Natural killer cell (primary cell): Measurements from ENCODE around the gene LAMC1. TPM values are rescaled to one million over a fixed set of nuclear protein-coding genes. Genes with fewer than 3 reads are reported as not detected.

Source experiments
- ATAC-seq, 3 donors: fragments of 150-1000 bp in 2 of 3; fragments of 200-7000 bp in 1 of 3; cut with Tn5 transposase; 1 replicate in 1 of 3; 2 replicates in 2 of 3; pipeline ENCODE4 v1.10.0; 2021; ENCODE audit warnings: mild to moderate bottlenecking in 2 of 3, moderate library complexity in 2 of 3
- DNase-seq, 2 donors: peaks; one replicate each; pipeline versions ENCODE4 v3.0.0 to v3.0.0-alpha.2; 2013 to 2021; ENCODE audit warnings: mixed read lengths in 1 of 2
- H3K27ac ChIP-seq: one replicate; pipeline ENCODE4 v1.5.1; 2013; ENCODE audit warnings: mild to moderate bottlenecking, low read length
- H3K27me3 ChIP-seq: one replicate; pipeline ENCODE4 v1.6.1; 2013; ENCODE audit warnings: low read length; ENCODE audit not compliant: control insufficient read depth, insufficient read depth
- H3K36me3 ChIP-seq: one replicate; pipeline ENCODE4 v1.6.1; 2013; ENCODE audit warnings: low read length; ENCODE audit not compliant: control insufficient read depth, insufficient read depth
- H3K4me1 ChIP-seq: one replicate; pipeline ENCODE4 v1.6.1; 2013; ENCODE audit warnings: low read length; ENCODE audit not compliant: control insufficient read depth, insufficient read depth
- H3K4me3 ChIP-seq: one replicate; pipeline ENCODE4 v1.5.1; 2013; ENCODE audit warnings: low read length
- H3K9me3 ChIP-seq: one replicate; pipeline ENCODE4 v1.6.1; 2013; ENCODE audit warnings: low read length; ENCODE audit not compliant: control insufficient read depth, insufficient read depth
- H3K27ac Mint-ChIP-seq, 2 donors: one replicate each; pipeline ENCODE4 v1.8.0; 2022; ENCODE audit warnings: mild to moderate bottlenecking in 2 of 2, mixed read lengths in 2 of 2, moderate library complexity in 1 of 2
- H3K27me3 Mint-ChIP-seq, 2 donors: one replicate each; pipeline ENCODE4 v1.8.0; 2022; ENCODE audit warnings: low read depth in 2 of 2, mixed read lengths in 2 of 2
- H3K36me3 Mint-ChIP-seq: one replicate; pipeline ENCODE4 v1.8.0; 2022; ENCODE audit warnings: mixed read lengths
- H3K4me1 Mint-ChIP-seq, 2 donors: one replicate each; pipeline ENCODE4 v1.8.0; 2022; ENCODE audit warnings: mixed read lengths in 2 of 2
- H3K4me3 Mint-ChIP-seq: one replicate; pipeline ENCODE4 v1.8.0; 2022; ENCODE audit warnings: mild to moderate bottlenecking, moderate library complexity, mixed read lengths
- H3K9me3 Mint-ChIP-seq, 2 donors: one replicate each; pipeline ENCODE4 v1.8.0; 2022; ENCODE audit warnings: mixed read lengths in 2 of 2
- WGBS: methylation state at CpG from one replicate; pipeline ENCODE4 v1.1.7; 2013; ENCODE audit warnings: missing lambda C conversion rate; ENCODE audit not compliant: insufficient coverage; 5-methylcytosine and 5-hydroxymethylcytosine counted together
- intact Hi-C: fragments of 100-400 bp; cut with micrococcal nuclease; formaldehyde crosslinking; loops from one replicate; pipeline ENCODE4 v1.14.2; 2022
- total RNA-seq, 4 donors: library from RNA; stranded (reverse); fragments of 120-200 nt in 1 of 4; gene quantifications; one replicate each; pipeline versions ENCODE4 v1.2.3 to v1.2.4, GENCODE V29; 2013 to 2022
- TF ChIP-seq, protein P1 (sequence below): fragments of 200-600 bp; IDR thresholded peaks from one replicate; pipeline ENCODE4 v1.8.0; 2022; ENCODE audit warnings: antibody characterized with exemption

Gene LAMC1
- total RNA-seq, 3 donors from 2014 or later (not counting 1 experiment from before 2014, with no cell fraction given): 0.33 to 0.66 (median 0.58) TPM

DNA sequence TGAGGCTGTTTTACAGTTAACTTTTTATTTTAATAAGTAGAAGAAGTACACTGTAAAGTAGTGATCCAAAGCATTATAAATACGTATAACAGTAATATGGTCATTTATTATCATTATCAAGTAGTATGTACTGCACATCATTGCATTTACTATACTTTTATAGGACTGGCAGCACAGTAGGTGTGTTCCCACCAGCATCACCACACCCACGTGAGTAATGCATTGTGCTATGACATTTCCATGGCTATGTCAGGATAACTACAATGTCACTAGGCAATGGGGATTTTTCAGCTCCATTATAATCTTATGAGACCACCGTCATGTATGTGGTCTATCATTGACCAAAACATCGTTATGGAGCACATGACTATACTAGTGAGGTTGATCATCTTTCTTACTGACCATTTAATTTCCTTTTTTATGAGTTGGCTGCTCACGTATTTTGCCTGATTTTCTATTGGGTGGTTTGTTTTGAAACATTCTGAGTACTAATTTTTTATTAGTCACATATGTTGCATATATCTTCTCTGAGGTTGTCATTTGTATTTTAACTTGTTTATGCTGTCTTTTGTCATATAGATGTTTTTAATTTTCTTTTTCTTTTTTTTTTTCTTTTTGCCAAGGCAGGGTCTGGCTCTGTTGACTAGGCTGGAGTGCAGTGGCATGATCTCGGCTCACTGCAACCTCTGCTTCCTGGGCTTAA lies 44.9 kb upstream of the LAMC1 start:
- Histone ChIP-seq H3K36me3 (no peaks in the 10 kb centered on the region), H3K27ac (no peak overlapping the region), H3K4me1 (no peaks in the 10 kb centered on the region), H3K27me3 (no peaks in the 10 kb centered on the region), H3K9me3 (no peaks in the 10 kb centered on the region), H3K4me3 (no peak overlapping the region)
- 84% methylated on average over 4 of the region's 6 CpGs for WGBS
- no peaks in the 10 kb centered on the region for H3K4me1 Mint-ChIP-seq
- H3K4me3 Mint-ChIP-seq: no peak overlapping the region
- ATAC-seq (no peak), DNase-seq (no peak)
- intact Hi-C loops: no loop called here
- H3K36me3 Mint-ChIP-seq: no peaks in the 10 kb centered on the region
- TF ChIP-seq, protein P1, sequence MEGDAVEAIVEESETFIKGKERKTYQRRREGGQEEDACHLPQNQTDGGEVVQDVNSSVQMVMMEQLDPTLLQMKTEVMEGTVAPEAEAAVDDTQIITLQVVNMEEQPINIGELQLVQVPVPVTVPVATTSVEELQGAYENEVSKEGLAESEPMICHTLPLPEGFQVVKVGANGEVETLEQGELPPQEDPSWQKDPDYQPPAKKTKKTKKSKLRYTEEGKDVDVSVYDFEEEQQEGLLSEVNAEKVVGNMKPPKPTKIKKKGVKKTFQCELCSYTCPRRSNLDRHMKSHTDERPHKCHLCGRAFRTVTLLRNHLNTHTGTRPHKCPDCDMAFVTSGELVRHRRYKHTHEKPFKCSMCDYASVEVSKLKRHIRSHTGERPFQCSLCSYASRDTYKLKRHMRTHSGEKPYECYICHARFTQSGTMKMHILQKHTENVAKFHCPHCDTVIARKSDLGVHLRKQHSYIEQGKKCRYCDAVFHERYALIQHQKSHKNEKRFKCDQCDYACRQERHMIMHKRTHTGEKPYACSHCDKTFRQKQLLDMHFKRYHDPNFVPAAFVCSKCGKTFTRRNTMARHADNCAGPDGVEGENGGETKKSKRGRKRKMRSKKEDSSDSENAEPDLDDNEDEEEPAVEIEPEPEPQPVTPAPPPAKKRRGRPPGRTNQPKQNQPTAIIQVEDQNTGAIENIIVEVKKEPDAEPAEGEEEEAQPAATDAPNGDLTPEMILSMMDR: no peak
- H3K9me3 Mint-ChIP-seq: no peaks in the 10 kb centered on the region
- no peak overlapping the region for H3K27ac Mint-ChIP-seq
- H3K27me3 Mint-ChIP-seq: peaks cover 2 to 3% of the 10 kb centered on the region in 2 donors

DNA sequence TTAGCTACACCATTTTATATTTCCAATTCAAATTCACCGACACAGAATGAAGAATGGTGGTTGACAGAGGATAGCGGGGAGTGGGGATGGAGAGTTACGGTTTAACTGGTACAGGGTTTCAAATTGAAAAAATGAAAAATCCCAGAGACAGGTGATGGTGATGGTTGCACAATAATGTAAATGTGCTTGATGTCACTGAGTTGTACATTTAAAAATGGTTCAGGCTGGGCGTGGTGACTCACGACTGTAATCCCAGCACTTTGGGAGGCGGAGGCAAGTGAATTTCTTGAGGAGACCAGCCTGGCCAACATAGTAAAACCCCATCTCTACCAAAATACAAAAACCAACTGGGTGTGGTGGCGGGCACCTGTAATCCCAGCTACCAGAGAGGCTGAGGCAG lies 39.1 kb upstream of the LAMC1 start:
- Histone ChIP-seq H3K27ac (no peak overlapping the region), H3K36me3 (no peaks in the 10 kb centered on the region), H3K4me3 (no peak overlapping the region), H3K9me3 (no peaks in the 10 kb centered on the region), H3K27me3 (no peaks in the 10 kb centered on the region), H3K4me1 (no peaks in the 10 kb centered on the region)
- Mint-ChIP-seq H3K36me3 (no peaks in the 10 kb centered on the region), H3K27ac (no peak overlapping the region), H3K9me3 (no peaks in the 10 kb centered on the region), H3K27me3 (peaks cover 7 to 9% of the 10 kb centered on the region in 2 donors), H3K4me1 (no peaks in the 10 kb centered on the region), H3K4me3 (no peak overlapping the region)
- DNase-seq: no peak
- WGBS: 89% methylated on average over 7 of the region's 7 CpGs
- TF ChIP-seq, protein P1: no peak
- intact Hi-C loops: no loop called here
- no peak for ATAC-seq

DNA sequence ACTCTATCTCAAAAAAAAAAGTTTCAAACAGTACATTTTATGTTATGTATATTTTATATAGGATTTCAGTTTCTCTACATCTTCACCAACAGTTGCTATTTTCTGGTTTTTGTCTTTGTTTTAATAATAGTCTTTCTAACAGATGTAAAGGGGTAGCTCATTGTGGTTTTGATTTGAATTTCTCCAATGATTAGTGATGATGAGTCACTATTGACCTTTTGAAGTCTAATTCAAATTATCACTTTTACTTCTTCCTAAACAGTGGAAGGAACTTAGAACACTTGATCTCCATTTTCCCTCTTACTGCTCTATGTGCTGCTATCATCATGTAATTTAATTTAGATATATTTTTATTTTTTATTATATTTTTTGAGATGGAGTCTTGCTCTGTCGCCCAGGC lies 38.6 kb upstream of the LAMC1 start:
- Histone ChIP-seq H3K4me3 (no peak overlapping the region), H3K9me3 (no peaks in the 10 kb centered on the region), H3K27me3 (no peaks in the 10 kb centered on the region), H3K27ac (no peak overlapping the region), H3K36me3 (no peaks in the 10 kb centered on the region), H3K4me1 (no peaks in the 10 kb centered on the region)
- intact Hi-C loops: no loop called here
- DNase-seq (no peak), ATAC-seq (no peak)
- no CpG with 5 or more reads among the region's 1 CpG for WGBS
- Mint-ChIP-seq H3K36me3 (no peaks in the 10 kb centered on the region), H3K4me3 (no peak overlapping the region), H3K27ac (no peak overlapping the region), H3K9me3 (no peaks in the 10 kb centered on the region), H3K27me3 (peaks cover 7 to 9% of the 10 kb centered on the region in 2 donors), H3K4me1 (no peaks in the 10 kb centered on the region)
- TF ChIP-seq, protein P1: no peak

DNA sequence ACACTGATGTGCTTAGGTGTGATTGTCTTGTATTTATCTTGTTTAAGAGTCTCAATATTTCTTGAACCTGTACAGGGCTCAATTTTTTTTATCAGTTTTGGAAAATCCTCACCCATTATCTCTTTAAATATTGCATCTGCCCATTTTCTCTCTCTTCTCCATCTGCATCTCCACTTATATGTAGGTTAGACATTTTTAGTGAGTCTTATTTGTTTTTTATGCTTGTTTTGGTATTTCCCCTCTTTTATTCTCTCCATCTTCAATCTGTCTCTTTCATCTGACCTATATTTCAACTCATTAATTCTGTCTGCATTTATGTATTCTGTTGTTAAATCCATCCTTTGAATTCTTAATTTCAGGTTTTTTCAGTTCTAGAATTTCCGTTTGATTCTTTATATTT lies 37.3 kb upstream of the LAMC1 start:
- ATAC-seq (no peak), DNase-seq (no peak)
- Mint-ChIP-seq H3K27me3 (peaks cover 10 to 16% of the 10 kb centered on the region in 2 donors), H3K9me3 (no peaks in the 10 kb centered on the region), H3K4me1 (no peaks in the 10 kb centered on the region), H3K27ac (no peak overlapping the region), H3K4me3 (no peak overlapping the region), H3K36me3 (no peaks in the 10 kb centered on the region)
- H3K27me3 ChIP-seq: no peaks in the 10 kb centered on the region
- no peaks in the 10 kb centered on the region for H3K9me3 ChIP-seq
- TF ChIP-seq, protein P1: no peak
- no peak overlapping the region for H3K4me3 ChIP-seq
- intact Hi-C loops: no loop called here
- WGBS: no CpG with 5 or more reads among the region's 1 CpG
- H3K27ac ChIP-seq: no peak overlapping the region
- H3K4me1 ChIP-seq: no peaks in the 10 kb centered on the region
- H3K36me3 ChIP-seq: no peaks in the 10 kb centered on the region
